ENCODE measurements around the gene TMEM98. TPM values are rescaled to one million over a fixed set of nuclear protein-coding genes. Genes with fewer than 3 reads are reported as not detected.

TMEM98 gene
- total RNA-seq, 2 experiments from 2014 or later, result not detected

- no peak overlapping the region for H3K4me3 ChIP-seq (ENCODE audit: low read depth, low read length, poor library complexity, severe bottlenecking)
- no peak overlapping the region for H2AFZ ChIP-seq (ENCODE audit: low read length)
- H3K4me2 ChIP-seq (ENCODE audit: low read length), result no peak overlapping the region
- no peaks in the 10 kb centered on the region for H3K4me1 ChIP-seq (ENCODE audit: insufficient read depth, low read length, poor library complexity, severe bottlenecking)
- intact Hi-C loops (cut with micrococcal nuclease; ENCODE audit: unreplicated experiment), result no loop called here
- no TSS peak for BruUV-seq (replicated peaks)
- H4K20me1 ChIP-seq (ENCODE audit: insufficient read depth, low read length), result no peaks in the 10 kb centered on the region
- no peak for DNase-seq (ENCODE audit: low spot score)
- H3K36me3 ChIP-seq (ENCODE audit: insufficient read depth, low read length), result no peaks in the 10 kb centered on the region
- ChIA-PET POLR2A (no interaction called here), CTCF (ENCODE audit: unreplicated experiment) (no interaction called here)
- no peaks in the 10 kb centered on the region for H3K9me3 ChIP-seq (ENCODE audit: low read length)
- no peaks in the 10 kb centered on the region for H3K79me2 ChIP-seq (ENCODE audit: insufficient read depth, low read depth, low read length)
- no peaks in the 10 kb centered on the region for H3K9me2 ChIP-seq (ENCODE audit: insufficient read depth, low read length)
- H3K27ac ChIP-seq (ENCODE audit: low read depth, low read length, poor library complexity, severe bottlenecking), result no peak overlapping the region
- TF ChIP-seq CTCF (conservative IDR thresholded peaks at IDR 0.05; ENCODE audit: low read length) (no peak), EZH2phosphoT487 (IDR thresholded peaks at IDR 0.05; ENCODE audit: borderline replicate concordance, low read depth, low read length) (no peak)
These were observed 60.6 kb downstream of the TMEM98 start for GRCh38 chr17:32988481-32989101.

- no TSS peak for BruUV-seq (replicated peaks)
- intact Hi-C loops (cut with micrococcal nuclease; ENCODE audit: unreplicated experiment), result no loop called here
- H3K9me2 ChIP-seq (ENCODE audit: insufficient read depth, low read length), result no peaks in the 10 kb centered on the region
- no peak overlapping the region for H3K4me3 ChIP-seq (ENCODE audit: low read depth, low read length, poor library complexity, severe bottlenecking)
- ChIA-PET POLR2A (interaction anchor here (0.7 kb wide), 2 partner anchors 159 to 615 kb away, joined by 5 read pairs; no protein-coding TSS in a partner anchor), CTCF (ENCODE audit: unreplicated experiment) (no interaction called here)
- no peaks in the 10 kb centered on the region for H3K9me3 ChIP-seq (ENCODE audit: low read length)
- no peaks in the 10 kb centered on the region for H3K4me1 ChIP-seq (ENCODE audit: insufficient read depth, low read length, poor library complexity, severe bottlenecking)
- no peak overlapping the region for H2AFZ ChIP-seq (ENCODE audit: low read length)
- no peaks in the 10 kb centered on the region for H3K36me3 ChIP-seq (ENCODE audit: insufficient read depth, low read length)
- H3K79me2 ChIP-seq (ENCODE audit: insufficient read depth, low read depth, low read length), result no peaks in the 10 kb centered on the region
- H3K4me2 ChIP-seq (ENCODE audit: low read length), result no peak overlapping the region
- DNase-seq (ENCODE audit: low spot score), result no peak
- no peaks in the 10 kb centered on the region for H4K20me1 ChIP-seq (ENCODE audit: insufficient read depth, low read length)
- no peak overlapping the region for H3K27ac ChIP-seq (ENCODE audit: low read depth, low read length, poor library complexity, severe bottlenecking)
- TF ChIP-seq EZH2phosphoT487 (IDR thresholded peaks at IDR 0.05; ENCODE audit: borderline replicate concordance, low read depth, low read length) (no peak), CTCF (conservative IDR thresholded peaks at IDR 0.05; ENCODE audit: low read length) (no peak)
These were observed 64.5 kb downstream of the TMEM98 start for GRCh38 chr17:32992321-32993033.

- ChIA-PET CTCF (ENCODE audit: unreplicated experiment) (no interaction called here), POLR2A (no interaction called here)
- no TSS peak for BruUV-seq (replicated peaks)
- DNase-seq (ENCODE audit: low spot score), result no peak
- Histone ChIP-seq H4K20me1 (ENCODE audit: insufficient read depth, low read length) (no peaks in the 10 kb centered on the region), H3K4me1 (ENCODE audit: insufficient read depth, low read length, poor library complexity, severe bottlenecking) (no peaks in the 10 kb centered on the region), H3K36me3 (ENCODE audit: insufficient read depth, low read length) (no peaks in the 10 kb centered on the region), H3K79me2 (ENCODE audit: insufficient read depth, low read depth, low read length) (no peaks in the 10 kb centered on the region), H3K9me2 (ENCODE audit: insufficient read depth, low read length) (no peaks in the 10 kb centered on the region), H2AFZ (ENCODE audit: low read length) (no peak overlapping the region), H3K4me2 (ENCODE audit: low read length) (no peak overlapping the region), H3K9me3 (ENCODE audit: low read length) (no peaks in the 10 kb centered on the region), H3K4me3 (ENCODE audit: low read depth, low read length, poor library complexity, severe bottlenecking) (no peak overlapping the region), H3K27ac (ENCODE audit: low read depth, low read length, poor library complexity, severe bottlenecking) (no peak overlapping the region)
- TF ChIP-seq CTCF (conservative IDR thresholded peaks at IDR 0.05; ENCODE audit: low read length), result no peak
- no peak for TF ChIP-seq EZH2phosphoT487 (IDR thresholded peaks at IDR 0.05; ENCODE audit: borderline replicate concordance, low read depth, low read length)
- intact Hi-C loops (cut with micrococcal nuclease; ENCODE audit: unreplicated experiment), result no loop called here
These were observed 66.0 kb downstream of the TMEM98 start for GRCh38 chr17:32993977-32994376.

Measured in OCI-LY7 (cell line).